ENCODE results near the gene SEL1L.

GRCh38 chr14:81471062-81471461 is 62.6 kb downstream of the SEL1L start:
- TF ChIP-seq CTCF (IDR thresholded peaks at IDR 0.05): no peak
- TF ChIP-seq POLR2A (IDR thresholded peaks at IDR 0.05): no peak
